Right lobe of liver (tissue), 4 donors: ENCODE results near the gene WDR93.

Experiments
- POLR2A ChIP-seq: fragments of 450-650 bp; IDR thresholded peaks from one replicate; pipeline ENCODE4 v1.6.1; 2017; ENCODE audit warnings: antibody characterized with exemption, mild to moderate bottlenecking
- TF ChIP-seq, protein P1 (sequence below), 4 donors: fragments of 200-600 bp in 3 of 4; fragments of 450-650 bp in 1 of 4; IDR thresholded peaks; one replicate each; pipeline versions ENCODE4 v1.5.1 to v1.8.0; 2016 to 2022; ENCODE audit warnings: antibody characterized with exemption in 4 of 4, mild to moderate bottlenecking in 2 of 4
- donor health status: DM: no; HTN: no; CAD: no.
- donor health status: DM: no; HTN: no; CAD: no.
- donor health status: DM: no; HTN: yes; CAD: no.

DNA sequence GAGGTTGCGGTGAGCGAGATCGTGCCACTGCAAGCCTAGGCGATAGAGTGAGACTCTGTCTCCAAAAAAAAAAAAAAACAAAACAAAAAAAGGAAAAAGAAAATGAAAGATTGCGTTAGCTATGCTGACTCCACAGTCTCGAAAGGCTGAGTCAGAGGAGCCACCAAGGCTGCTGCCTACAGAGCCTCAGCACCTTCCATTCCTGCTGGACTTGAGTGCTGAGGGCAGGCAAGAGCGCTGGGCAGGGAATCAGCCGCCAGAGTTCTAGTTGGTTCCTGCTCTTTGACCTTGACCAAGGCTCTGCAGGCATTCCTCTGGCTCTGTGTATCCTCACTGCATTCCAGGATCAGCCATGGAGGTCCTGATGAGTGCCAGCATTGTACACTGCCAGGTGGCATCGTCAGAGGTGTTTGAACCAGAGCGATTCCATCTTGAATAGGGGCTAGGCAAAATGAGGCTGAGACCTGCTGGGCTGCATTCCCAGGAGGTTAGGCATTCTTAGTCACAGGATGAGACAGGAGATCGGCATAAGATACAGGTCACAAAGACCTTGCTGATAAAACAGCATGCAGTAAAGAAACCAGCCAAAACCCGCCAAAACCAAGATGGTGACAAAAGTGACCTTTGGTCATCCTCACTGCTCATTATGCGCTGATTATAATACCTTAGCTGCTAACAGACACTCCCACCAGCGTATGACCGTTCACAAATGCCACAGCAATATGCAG lies 91.4 kb downstream of the WDR93 start:
- no peak for TF ChIP-seq POLR2A
- TF ChIP-seq, protein P1, sequence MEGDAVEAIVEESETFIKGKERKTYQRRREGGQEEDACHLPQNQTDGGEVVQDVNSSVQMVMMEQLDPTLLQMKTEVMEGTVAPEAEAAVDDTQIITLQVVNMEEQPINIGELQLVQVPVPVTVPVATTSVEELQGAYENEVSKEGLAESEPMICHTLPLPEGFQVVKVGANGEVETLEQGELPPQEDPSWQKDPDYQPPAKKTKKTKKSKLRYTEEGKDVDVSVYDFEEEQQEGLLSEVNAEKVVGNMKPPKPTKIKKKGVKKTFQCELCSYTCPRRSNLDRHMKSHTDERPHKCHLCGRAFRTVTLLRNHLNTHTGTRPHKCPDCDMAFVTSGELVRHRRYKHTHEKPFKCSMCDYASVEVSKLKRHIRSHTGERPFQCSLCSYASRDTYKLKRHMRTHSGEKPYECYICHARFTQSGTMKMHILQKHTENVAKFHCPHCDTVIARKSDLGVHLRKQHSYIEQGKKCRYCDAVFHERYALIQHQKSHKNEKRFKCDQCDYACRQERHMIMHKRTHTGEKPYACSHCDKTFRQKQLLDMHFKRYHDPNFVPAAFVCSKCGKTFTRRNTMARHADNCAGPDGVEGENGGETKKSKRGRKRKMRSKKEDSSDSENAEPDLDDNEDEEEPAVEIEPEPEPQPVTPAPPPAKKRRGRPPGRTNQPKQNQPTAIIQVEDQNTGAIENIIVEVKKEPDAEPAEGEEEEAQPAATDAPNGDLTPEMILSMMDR (IDR thresholded peaks at IDR 0.05), result no peak
